Natural killer cell treated with Interleukin-12 subunit alpha and Interleukin-12 subunit beta and Interleukin-15 and Interleukin-18, amount 100 ng/mL, for 72 hours (primary cell): Measurements from ENCODE around the gene KCNE2. TPM values are rescaled to one million over a fixed set of nuclear protein-coding genes. Genes with fewer than 3 reads are reported as not detected.

Experiments
- ATAC-seq, 2 donors: fragments of 150-1000 bp; cut with Tn5 transposase in 1 of 2; sonication (Bioruptor Pico), chemical (Tn5 transposase) in 1 of 2; 2 replicates each; pipeline ENCODE4 v1.10.0; 2021
- DNase-seq: peaks from one replicate; pipeline ENCODE4 v3.0.0; 2022; ENCODE audit warnings: low spot score
- H3K27ac Mint-ChIP-seq, 2 donors: 1 replicate in 1 of 2; 2 replicates in 1 of 2; pipeline ENCODE4 v1.8.0; 2022; ENCODE audit warnings: mixed read lengths in 2 of 2, mild to moderate bottlenecking in 1 of 2, moderate library complexity in 1 of 2
- H3K27me3 Mint-ChIP-seq, 2 donors: 1 replicate in 1 of 2; 2 replicates in 1 of 2; pipeline ENCODE4 v1.8.0; 2022; ENCODE audit warnings: mixed read lengths in 2 of 2
- H3K36me3 Mint-ChIP-seq: one replicate; pipeline ENCODE4 v1.8.0; 2022; ENCODE audit warnings: mixed read lengths
- H3K4me1 Mint-ChIP-seq, 2 donors: 1 replicate in 1 of 2; 2 replicates in 1 of 2; pipeline ENCODE4 v1.8.0; 2022; ENCODE audit warnings: low read depth in 2 of 2, mixed read lengths in 2 of 2, mild to moderate bottlenecking in 1 of 2
- H3K4me3 Mint-ChIP-seq: one replicate; pipeline ENCODE4 v1.8.0; 2022; ENCODE audit warnings: mixed read lengths
- H3K9me3 Mint-ChIP-seq: 2 replicates; pipeline ENCODE4 v1.8.0; 2022; ENCODE audit warnings: mixed read lengths
- total RNA-seq, 2 donors: library from RNA; stranded (reverse); gene quantifications; one replicate each; pipeline ENCODE4 v1.2.3, GENCODE V29; 2022

The KCNE2 gene
- not detected for total RNA-seq

DNA sequence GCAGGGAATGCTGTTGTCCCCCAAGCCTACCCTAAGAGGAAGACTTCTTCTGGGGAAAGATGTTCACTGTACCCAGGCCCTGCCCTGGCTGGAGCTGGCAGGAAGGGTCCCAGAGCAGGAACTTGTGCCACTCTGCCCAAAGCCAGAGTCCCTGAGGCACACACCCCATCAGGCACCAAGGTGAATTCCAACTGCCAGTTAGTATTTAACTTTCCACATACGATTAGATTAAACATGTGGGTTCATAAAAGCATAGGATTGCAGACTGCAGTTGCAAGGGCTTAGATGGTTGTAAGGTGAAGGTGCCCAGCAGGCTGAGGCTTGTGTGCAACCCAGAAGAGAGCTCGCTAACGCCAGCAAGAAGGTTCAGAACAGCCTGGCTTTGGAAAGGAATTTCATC lies at the start of gene KCNE2:
Gene KCNE2, plus strand, starts transcription at position 274 of the 400 bp plus-strand sequence. CDS start 6,473 bp downstream, outside the sequence.
- Mint-ChIP-seq H3K4me1 (peaks cover 7 to 8% of the 10 kb centered on the region in 2 donors), H3K27ac (no peak within 1 kb of the TSS), H3K4me3 (no peak within 1 kb of the TSS), H3K9me3 (no peaks in the 10 kb centered on the region), H3K36me3 (no peaks in the 10 kb centered on the region), H3K27me3 (peaks cover 14 to 18% of the 10 kb centered on the region in 2 donors)
- DNase-seq = no peak
- no peak for ATAC-seq

- Mint-ChIP-seq H3K27ac (no peak overlapping the region), H3K36me3 (no peaks in the 10 kb centered on the region), H3K27me3 (peaks cover 13 to 36% of the 10 kb centered on the region in 2 donors), H3K4me1 (no peaks in the 10 kb centered on the region), H3K9me3 (no peaks in the 10 kb centered on the region), H3K4me3 (no peak overlapping the region)
- ATAC-seq = no peak
- DNase-seq = no peak
These were observed 44.2 kb upstream of the KCNE2 start for GRCh38 chr21:34319585-34319984.

DNA sequence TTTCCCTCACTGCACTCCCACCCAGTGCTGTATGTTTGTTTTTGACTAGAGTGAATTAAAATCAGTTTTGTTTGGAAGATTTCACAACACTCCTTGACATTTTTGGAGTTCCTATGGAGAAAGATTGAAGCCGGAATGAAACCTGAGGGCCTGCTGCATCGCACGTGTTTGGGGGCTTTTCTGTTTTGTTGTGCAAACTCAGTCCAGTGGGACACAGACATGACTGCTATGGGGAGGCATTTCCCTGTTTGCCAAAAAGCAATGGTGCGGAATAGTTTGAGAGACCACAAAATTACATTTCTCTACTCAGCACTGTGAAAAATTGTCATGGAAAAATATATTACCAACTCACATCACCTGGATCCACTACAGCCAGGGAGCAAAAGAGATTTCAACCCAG lies 43.8 kb upstream of the KCNE2 start:
- Mint-ChIP-seq H3K9me3 (no peaks in the 10 kb centered on the region), H3K36me3 (no peaks in the 10 kb centered on the region), H3K27ac (no peak overlapping the region), H3K4me1 (no peaks in the 10 kb centered on the region), H3K4me3 (no peak overlapping the region), H3K27me3 (peaks cover 13 to 36% of the 10 kb centered on the region in 2 donors)
- no peak for ATAC-seq
- no peak for DNase-seq

DNA sequence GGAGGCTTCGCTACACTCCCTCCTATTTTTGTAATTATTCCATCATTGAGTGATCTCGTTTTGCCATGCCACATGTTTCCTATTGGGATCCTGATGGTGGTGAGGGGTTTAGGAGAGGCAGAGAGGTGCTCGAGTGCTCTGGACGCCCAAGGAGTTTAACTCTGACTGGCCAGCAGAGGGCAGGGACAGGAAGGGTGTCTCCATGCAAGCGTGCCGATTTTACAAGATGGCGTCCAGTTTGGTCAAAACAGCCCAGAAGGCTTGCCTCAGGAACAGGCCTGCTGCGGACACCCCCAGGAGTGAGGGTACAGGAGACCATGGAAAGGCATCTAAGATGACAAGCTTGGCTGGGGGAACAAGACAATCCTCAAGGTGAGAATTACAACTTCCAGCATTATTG lies 33.8 kb upstream of the KCNE2 start:
- Mint-ChIP-seq H3K9me3 (no peaks in the 10 kb centered on the region), H3K27ac (no peak overlapping the region), H3K36me3 (no peaks in the 10 kb centered on the region), H3K4me1 (no peaks in the 10 kb centered on the region), H3K27me3 (peaks cover 0 to 5% of the 10 kb centered on the region in 2 donors), H3K4me3 (no peak overlapping the region)
- ATAC-seq (no peak), DNase-seq (no peak)

DNA sequence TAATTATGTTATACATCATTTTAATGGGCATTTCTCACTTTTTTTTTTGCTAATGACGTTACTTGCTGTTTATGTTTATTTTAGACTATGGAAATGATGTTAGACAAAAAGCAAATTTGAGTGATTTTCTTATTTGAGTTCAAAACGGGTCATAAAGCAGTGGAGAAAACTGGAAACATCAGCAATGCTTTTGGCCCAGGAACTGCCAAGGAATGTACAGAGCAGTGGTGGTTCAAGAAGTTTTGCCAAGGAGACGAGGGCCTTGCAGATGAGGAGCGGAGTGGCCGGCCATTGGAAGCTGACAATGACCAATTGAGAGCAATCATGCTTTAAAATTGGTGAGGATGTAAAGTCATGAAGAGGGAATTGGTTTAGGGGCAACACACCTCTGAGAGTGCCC lies 32.1 kb upstream of the KCNE2 start:
- H3K4me1 Mint-ChIP-seq = no peaks in the 10 kb centered on the region
- peaks cover 0 to 5% of the 10 kb centered on the region in 2 donors for H3K27me3 Mint-ChIP-seq
- DNase-seq = no peak
- no peaks in the 10 kb centered on the region for H3K9me3 Mint-ChIP-seq
- H3K27ac Mint-ChIP-seq = no peak overlapping the region
- no peak overlapping the region for H3K4me3 Mint-ChIP-seq
- no peak for ATAC-seq
- no peaks in the 10 kb centered on the region for H3K36me3 Mint-ChIP-seq

GRCh38 chr21:34332347-34332746 lies 31.5 kb upstream of the KCNE2 start:
- Mint-ChIP-seq H3K9me3 (no peaks in the 10 kb centered on the region), H3K27me3 (peaks cover 0 to 5% of the 10 kb centered on the region in 2 donors)

DNA sequence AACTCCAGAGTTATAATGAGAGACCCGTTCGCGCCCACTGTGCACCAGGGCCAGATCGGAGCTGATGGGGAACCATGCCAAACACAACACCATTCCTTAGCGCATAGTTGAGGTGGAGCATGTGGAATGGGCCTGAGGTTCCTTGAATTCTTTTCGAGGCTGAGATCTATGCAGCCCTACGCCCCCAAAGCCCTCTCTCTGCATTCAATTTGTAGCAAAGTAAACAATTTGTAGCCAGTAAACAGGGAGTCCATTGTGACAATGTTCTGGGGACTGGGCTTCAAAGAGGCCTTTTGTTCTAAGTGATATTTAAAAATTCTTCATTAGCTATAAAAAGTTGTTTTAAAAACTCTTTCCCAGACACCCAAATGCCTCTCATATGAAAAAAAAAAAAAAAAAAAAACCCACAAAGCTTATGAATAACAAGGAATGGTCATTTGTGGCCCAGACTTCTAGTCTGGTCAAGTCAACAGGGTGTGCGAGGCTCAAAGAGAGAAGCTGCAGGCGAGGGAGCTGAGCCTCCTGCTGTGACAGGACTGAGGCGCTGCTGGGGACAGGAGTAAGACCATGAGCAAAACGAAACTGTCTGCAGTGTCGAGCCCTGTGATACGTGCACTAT lies 30.6 kb upstream of the KCNE2 start:
- H3K36me3 Mint-ChIP-seq = no peaks in the 10 kb centered on the region
- no peaks in the 10 kb centered on the region for H3K9me3 Mint-ChIP-seq
- no peak overlapping the region for H3K4me3 Mint-ChIP-seq
- ATAC-seq (no peak), DNase-seq (no peak)
- peaks cover 0 to 12% of the 10 kb centered on the region in 2 donors for H3K27me3 Mint-ChIP-seq
- no peak overlapping the region for H3K27ac Mint-ChIP-seq
- peaks cover 5 to 7% of the 10 kb centered on the region in 2 donors for H3K4me1 Mint-ChIP-seq

More at GRCh38 chr21:34332347-34332746, 31.5 kb upstream of the KCNE2 start:
- ATAC-seq = no peak
- no peaks in the 10 kb centered on the region for H3K36me3 Mint-ChIP-seq
- no peaks in the 10 kb centered on the region for H3K4me1 Mint-ChIP-seq
- no peak for DNase-seq
- H3K27ac Mint-ChIP-seq = no peak overlapping the region
- no peak overlapping the region for H3K4me3 Mint-ChIP-seq

DNA sequence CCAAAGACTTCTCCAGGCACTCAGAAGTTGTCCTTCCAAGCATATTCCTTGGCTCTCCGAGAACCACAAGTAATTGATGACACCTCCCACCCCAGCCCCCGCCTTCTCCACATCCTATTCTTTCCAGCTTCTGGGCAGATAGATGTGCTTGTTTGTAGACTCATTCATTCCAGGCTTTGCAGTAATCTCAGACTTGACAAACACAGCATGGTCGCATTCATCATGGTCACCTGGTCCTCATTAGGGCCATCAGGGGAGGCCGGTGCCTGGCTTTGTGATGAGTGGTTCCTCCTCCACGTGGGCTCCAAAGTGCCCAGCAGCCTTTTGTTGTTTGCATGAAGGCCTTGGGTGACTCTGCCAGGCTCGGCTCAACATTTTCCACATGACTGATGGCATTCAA lies 28.5 kb upstream of the KCNE2 start:
- Mint-ChIP-seq H3K4me1 (peaks cover 9 to 15% of the 10 kb centered on the region in 2 donors), H3K9me3 (no peaks in the 10 kb centered on the region), H3K36me3 (no peaks in the 10 kb centered on the region), H3K27me3 (peaks cover 6 to 11% of the 10 kb centered on the region in 2 donors), H3K4me3 (no peak overlapping the region), H3K27ac (no peak overlapping the region)
- ATAC-seq (no peak), DNase-seq (no peak)

DNA sequence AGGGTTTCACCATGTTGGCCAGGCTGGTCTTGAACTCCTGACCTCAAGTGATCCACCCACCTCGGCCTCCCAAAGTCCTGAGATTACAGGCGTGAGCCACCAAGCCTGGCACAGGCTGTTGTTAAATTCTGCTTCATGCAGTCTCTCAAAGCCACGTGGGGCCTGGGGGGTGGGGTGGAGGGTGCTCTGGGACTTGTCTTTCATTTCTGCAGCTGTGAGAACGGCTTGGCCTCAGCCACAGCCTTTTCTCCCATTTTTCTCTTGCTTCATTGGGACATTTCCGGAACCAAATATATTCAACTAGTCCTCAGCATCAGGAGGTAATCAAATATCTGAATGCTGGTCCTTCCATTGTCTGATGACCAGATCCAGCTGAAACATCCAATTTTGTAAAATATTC lies 27.6 kb upstream of the KCNE2 start:
- peaks cover 16 to 21% of the 10 kb centered on the region in 2 donors for H3K4me1 Mint-ChIP-seq
- H3K4me3 Mint-ChIP-seq = no peak overlapping the region
- no peaks in the 10 kb centered on the region for H3K36me3 Mint-ChIP-seq
- no peaks in the 10 kb centered on the region for H3K9me3 Mint-ChIP-seq
- no peak overlapping the region for H3K27ac Mint-ChIP-seq
- ATAC-seq (no peak), DNase-seq (no peak)
- H3K27me3 Mint-ChIP-seq = peaks cover 6 to 16% of the 10 kb centered on the region in 2 donors

GRCh38 chr21:34336756-34337391 lies 26.9 kb upstream of the KCNE2 start:
- Mint-ChIP-seq H3K36me3 (no peaks in the 10 kb centered on the region), H3K27me3 (peaks cover 6 to 16% of the 10 kb centered on the region in 2 donors), H3K4me1 (peaks cover 16 to 21% of the 10 kb centered on the region in 2 donors), H3K4me3 (no peak overlapping the region), H3K27ac (no peak overlapping the region), H3K9me3 (no peaks in the 10 kb centered on the region)
- no peak for DNase-seq
- ATAC-seq = no peak

GRCh38 chr21:34337741-34338140 lies 26.1 kb upstream of the KCNE2 start:
- Mint-ChIP-seq H3K4me1 (peaks cover 16 to 21% of the 10 kb centered on the region in 2 donors), H3K27me3 (peaks cover 6 to 16% of the 10 kb centered on the region in 2 donors), H3K9me3 (no peaks in the 10 kb centered on the region), H3K36me3 (no peaks in the 10 kb centered on the region), H3K27ac (no peak overlapping the region), H3K4me3 (no peak overlapping the region)
- ATAC-seq (no peak), DNase-seq (no peak)

- peaks cover 6 to 16% of the 10 kb centered on the region in 2 donors for H3K27me3 Mint-ChIP-seq
- no peaks in the 10 kb centered on the region for H3K36me3 Mint-ChIP-seq
- H3K4me1 Mint-ChIP-seq = peaks cover 16 to 21% of the 10 kb centered on the region in 2 donors
- H3K27ac Mint-ChIP-seq = no peak overlapping the region
- DNase-seq (no peak), ATAC-seq (no peak)
- no peak overlapping the region for H3K4me3 Mint-ChIP-seq
- H3K9me3 Mint-ChIP-seq = no peaks in the 10 kb centered on the region
These were observed 25.6 kb upstream of the KCNE2 start for GRCh38 chr21:34338226-34338625.

DNA sequence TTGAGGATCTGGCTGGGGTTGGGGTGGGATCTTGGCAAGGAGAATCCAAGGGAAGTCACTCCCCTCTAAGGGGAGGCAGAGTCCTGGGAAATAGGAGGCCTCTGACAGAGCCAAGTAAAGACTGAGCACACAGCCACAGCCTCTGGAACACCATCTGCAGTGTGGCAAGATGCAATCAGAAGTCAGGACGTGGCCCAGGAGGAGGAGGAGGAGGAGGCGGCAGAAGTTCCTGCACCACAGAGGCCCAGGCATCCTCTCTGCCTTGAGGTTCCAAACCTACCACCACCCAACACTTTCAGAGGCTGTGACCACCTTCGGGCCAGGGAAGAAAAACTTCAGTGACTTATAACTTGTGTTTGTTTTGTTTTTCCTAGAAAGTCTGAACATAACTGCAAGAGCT lies 23.7 kb upstream of the KCNE2 start:
- peaks cover 16 to 21% of the 10 kb centered on the region in 2 donors for H3K4me1 Mint-ChIP-seq
- no peak for DNase-seq
- no peaks in the 10 kb centered on the region for H3K36me3 Mint-ChIP-seq
- no peak overlapping the region for H3K27ac Mint-ChIP-seq
- no peaks in the 10 kb centered on the region for H3K9me3 Mint-ChIP-seq
- no peak overlapping the region for H3K4me3 Mint-ChIP-seq
- no peak for ATAC-seq
- H3K27me3 Mint-ChIP-seq = peaks cover 6 to 16% of the 10 kb centered on the region in 2 donors

DNA sequence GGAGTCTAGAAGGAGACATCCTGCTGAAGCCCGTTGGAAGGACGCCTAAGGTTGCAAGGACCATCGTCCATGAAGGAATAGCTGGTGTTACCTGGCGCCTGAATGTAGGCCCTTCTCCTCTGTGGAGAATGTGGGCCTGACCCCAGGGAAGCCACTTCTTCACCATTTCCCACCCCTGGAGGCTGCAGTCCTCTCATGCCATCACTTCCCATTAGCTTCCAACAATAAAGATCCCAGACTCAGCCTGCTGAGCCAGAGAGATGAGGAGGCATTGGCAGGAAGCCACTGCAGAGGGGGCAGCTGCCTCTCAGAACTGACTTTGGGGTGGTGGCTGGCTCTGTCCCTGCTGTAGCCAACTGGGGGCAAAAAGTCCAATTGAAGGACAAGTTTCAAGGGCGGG lies 21.3 kb upstream of the KCNE2 start:
- Mint-ChIP-seq H3K36me3 (no peaks in the 10 kb centered on the region), H3K27me3 (peaks cover 6 to 16% of the 10 kb centered on the region in 2 donors), H3K27ac (no peak overlapping the region), H3K4me3 (no peak overlapping the region), H3K9me3 (no peaks in the 10 kb centered on the region), H3K4me1 (peaks cover 20 to 21% of the 10 kb centered on the region in 2 donors)
- ATAC-seq (no peak), DNase-seq (no peak)
